GM23248 (cell line): Measurements from ENCODE around the gene FGF14. TPM values are rescaled to one million over a fixed set of nuclear protein-coding genes. Genes with fewer than 3 reads are reported as not detected.

ENCODE experiments used
- DNase-seq: peaks from one replicate; pipeline ENCODE4 v3.0.0-alpha.2; 2015
- H2AFZ ChIP-seq: fragments of 200-600 bp; sonication (generic); 2 replicates; pipeline ENCODE4 v1.6.1; 2016; ENCODE audit warnings: antibody characterized with exemption
- H3F3A ChIP-seq: fragments of 200-600 bp; sonication (generic); 2 replicates; pipeline ENCODE4 v1.6.1; 2016; ENCODE audit warnings: mild to moderate bottlenecking, antibody characterized with exemption, mixed run types; ENCODE audit not compliant: insufficient read depth
- H3K27ac ChIP-seq: fragments of 200-600 bp; sonication (generic); 2 replicates; pipeline ENCODE4 v1.5.1; 2016; ENCODE audit warnings: mild to moderate bottlenecking
- H3K27me3 ChIP-seq: fragments of 200-600 bp; sonication (generic); replicated peaks from 2 replicates; pipeline ENCODE4 v1.6.1; 2016; ENCODE audit warnings: mild to moderate bottlenecking; ENCODE audit not compliant: insufficient read depth
- H3K36me3 ChIP-seq: fragments of 200-600 bp; sonication (generic); 2 replicates; pipeline ENCODE4 v1.6.1; 2016; ENCODE audit warnings: low read depth, mild to moderate bottlenecking
- H3K4me1 ChIP-seq: fragments of 200-600 bp; sonication (generic); 2 replicates; pipeline ENCODE4 v1.6.1; 2016; ENCODE audit warnings: mild to moderate bottlenecking; ENCODE audit not compliant: insufficient read depth
- H3K4me2 ChIP-seq: fragments of 200-600 bp; sonication (generic); one replicate; pipeline ENCODE4 v1.6.1; 2016; ENCODE audit warnings: mild to moderate bottlenecking; ENCODE audit not compliant: unreplicated experiment
- H3K4me3 ChIP-seq: fragments of 200-600 bp; sonication (generic); 2 replicates; pipeline ENCODE4 v1.5.1; 2016; ENCODE audit warnings: mild to moderate bottlenecking
- H3K79me2 ChIP-seq: fragments of 200-600 bp; sonication (generic); 2 replicates; pipeline ENCODE4 v1.6.1; 2016; ENCODE audit warnings: mild to moderate bottlenecking; ENCODE audit not compliant: insufficient read depth
- H3K9ac ChIP-seq: fragments of 200-600 bp; sonication (generic); 2 replicates; pipeline ENCODE4 v1.6.1; 2016; ENCODE audit warnings: mild to moderate bottlenecking
- H3K9me2 ChIP-seq: fragments of 200-600 bp; sonication (generic); 2 replicates; pipeline ENCODE4 v1.6.1; 2016; ENCODE audit warnings: mixed run types, mild to moderate bottlenecking, moderate library complexity; ENCODE audit not compliant: insufficient read depth
- H3K9me3 ChIP-seq: fragments of 200-600 bp; sonication (generic); one replicate; pipeline ENCODE4 v1.6.1; 2017; ENCODE audit warnings: low read depth
- H4K20me1 ChIP-seq: fragments of 200-600 bp; sonication (generic); 2 replicates; pipeline ENCODE4 v1.6.0; 2016; ENCODE audit not compliant: insufficient read depth
- EZH2 ChIP-seq: fragments of 200-600 bp; sonication (generic); IDR thresholded peaks from 2 replicates; pipeline ENCODE4 v1.6.1; 2018; ENCODE audit warnings: antibody characterized with exemption, mild to moderate bottlenecking; ENCODE audit not compliant: insufficient read depth, poor library complexity, severe bottlenecking
- EZH2phosphoT487 ChIP-seq: fragments of 200-600 bp; sonication (generic); IDR thresholded peaks from 2 replicates; pipeline ENCODE4 v1.6.1; 2018; ENCODE audit warnings: antibody characterized with exemption, moderate library complexity, mild to moderate bottlenecking, low read depth; ENCODE audit not compliant: insufficient read depth
- WGBS, 2 experiments: methylation state at CpG; one replicate each; pipeline ENCODE4 v1.1.6; 2015 to 2017; ENCODE audit warnings: low lambda C conversion rate in 2 of 2, low coverage in 1 of 2; ENCODE audit errors: missing lambda C conversion rate in 2 of 2; 5-methylcytosine and 5-hydroxymethylcytosine counted together
- in situ Hi-C: fragments of 300-500 bp; cut with MboI; formaldehyde crosslinking; loops from 2 replicates; pipeline ENCODE4 v1.15.0; 2020
- polyA plus RNA-seq: library from polyadenylated mRNA; unstranded; fragments of >200 nt; fragmentation: Nextera tagmentation; extraction: Ambion mirVana; gene quantifications from 2 replicates; pipeline ENCODE4 v1.2.1, GENCODE V29; 2016
- total RNA-seq: library from RNA; depleted of rRNA; stranded (reverse); fragments of >200 nt; shearing (Covaris generic); gene quantifications from 2 replicates; pipeline ENCODE4 v1.2.3, GENCODE V29; 2014

The FGF14 gene
- total and polyA plus RNA-seq, 2 experiments from 2014 or later: 1.9 TPM; not detected in 1

- H3K27ac ChIP-seq: no peak overlapping the region
- no peaks in the 10 kb centered on the region for H3K4me1 ChIP-seq
- no peak for DNase-seq
- H2AFZ ChIP-seq: no peak overlapping the region
- in situ Hi-C loops: no loop called here
- no peaks in the 10 kb centered on the region for H3K27me3 ChIP-seq
- WGBS, 2 experiments: 62 to 64% methylated on average over 4 of the region's 4 CpGs
- no peak overlapping the region for H3K4me2 ChIP-seq
- H3F3A ChIP-seq: no peaks in the 10 kb centered on the region
- TF ChIP-seq EZH2: no peak
- TF ChIP-seq EZH2phosphoT487: no peak
- no peak overlapping the region for H3K9ac ChIP-seq
- H3K36me3 ChIP-seq: no peaks in the 10 kb centered on the region
- H3K4me3 ChIP-seq: no peak overlapping the region
- H3K9me3 ChIP-seq: no peaks in the 10 kb centered on the region
- H4K20me1 ChIP-seq: no peaks in the 10 kb centered on the region
- no peaks in the 10 kb centered on the region for H3K9me2 ChIP-seq
- no peaks in the 10 kb centered on the region for H3K79me2 ChIP-seq
Measured at GRCh38 chr13:101972191-101972590, 429.7 kb downstream of the FGF14 start.

- 18 to 20% methylated on average over 2 of the region's 2 CpGs for WGBS, 2 experiments
- no peak for DNase-seq
- no peaks in the 10 kb centered on the region for H3K9me3 ChIP-seq
- H3K9ac ChIP-seq: no peak overlapping the region
- in situ Hi-C loops: no loop called here
- H3K9me2 ChIP-seq: no peaks in the 10 kb centered on the region
- H3K4me1 ChIP-seq: no peaks in the 10 kb centered on the region
- H3K27me3 ChIP-seq: no peaks in the 10 kb centered on the region
- H4K20me1 ChIP-seq: no peaks in the 10 kb centered on the region
- no peaks in the 10 kb centered on the region for H3F3A ChIP-seq
- no peaks in the 10 kb centered on the region for H3K79me2 ChIP-seq
- no peak overlapping the region for H3K27ac ChIP-seq
- no peak overlapping the region for H3K4me3 ChIP-seq
- no peak overlapping the region for H3K4me2 ChIP-seq
- H3K36me3 ChIP-seq: no peaks in the 10 kb centered on the region
- no peak for TF ChIP-seq EZH2phosphoT487
- TF ChIP-seq EZH2: no peak
- H2AFZ ChIP-seq: no peak overlapping the region
Measured at GRCh38 chr13:101970341-101970740, 431.5 kb downstream of the FGF14 start.

GRCh38 chr13:101967781-101968180 is 434.1 kb downstream of the FGF14 start:
- H2AFZ ChIP-seq: no peak overlapping the region
- no peak overlapping the region for H3K27ac ChIP-seq
- no peaks in the 10 kb centered on the region for H3K79me2 ChIP-seq
- H3F3A ChIP-seq: no peaks in the 10 kb centered on the region
- no peak overlapping the region for H3K9ac ChIP-seq
- H3K4me3 ChIP-seq: no peak overlapping the region
- no peaks in the 10 kb centered on the region for H3K27me3 ChIP-seq
- no peak for TF ChIP-seq EZH2
- TF ChIP-seq EZH2phosphoT487: no peak
- no peaks in the 10 kb centered on the region for H3K36me3 ChIP-seq
- H3K9me2 ChIP-seq: no peaks in the 10 kb centered on the region
- H3K4me1 ChIP-seq: no peaks in the 10 kb centered on the region
- no peak overlapping the region for H3K4me2 ChIP-seq
- H4K20me1 ChIP-seq: no peaks in the 10 kb centered on the region
- in situ Hi-C loops: no loop called here
- H3K9me3 ChIP-seq: no peaks in the 10 kb centered on the region
- DNase-seq: peak; percentile 1

- H3K4me2 ChIP-seq: no peak overlapping the region
- H4K20me1 ChIP-seq: no peaks in the 10 kb centered on the region
- DNase-seq: no peak
- no peaks in the 10 kb centered on the region for H3K79me2 ChIP-seq
- H3F3A ChIP-seq: no peaks in the 10 kb centered on the region
- TF ChIP-seq EZH2phosphoT487: no peak
- TF ChIP-seq EZH2: no peak
- no peaks in the 10 kb centered on the region for H3K4me1 ChIP-seq
- no peak overlapping the region for H3K4me3 ChIP-seq
- no peaks in the 10 kb centered on the region for H3K9me3 ChIP-seq
- H3K9ac ChIP-seq: no peak overlapping the region
- H3K27me3 ChIP-seq: no peaks in the 10 kb centered on the region
- H3K9me2 ChIP-seq: no peaks in the 10 kb centered on the region
- no peaks in the 10 kb centered on the region for H3K36me3 ChIP-seq
- H3K27ac ChIP-seq: no peak overlapping the region
- no peak overlapping the region for H2AFZ ChIP-seq
- in situ Hi-C loops: no loop called here
Measured at GRCh38 chr13:101967216-101967615, 434.6 kb downstream of the FGF14 start.

- DNase-seq: no peak
- in situ Hi-C loops: no loop called here
- Histone ChIP-seq H3F3A (no peaks in the 10 kb centered on the region), H3K36me3 (no peaks in the 10 kb centered on the region), H2AFZ (no peak overlapping the region), H3K27ac (no peak overlapping the region), H3K9ac (no peak overlapping the region), H3K4me2 (no peak overlapping the region), H3K4me1 (no peaks in the 10 kb centered on the region), H3K9me2 (no peaks in the 10 kb centered on the region), H3K79me2 (no peaks in the 10 kb centered on the region), H3K4me3 (no peak overlapping the region), H3K27me3 (no peaks in the 10 kb centered on the region), H3K9me3 (no peaks in the 10 kb centered on the region), H4K20me1 (no peaks in the 10 kb centered on the region)
- WGBS, 2 experiments: 24 to 27% methylated on average over 5 of the region's 5 CpGs
- TF ChIP-seq EZH2phosphoT487 (no peak), EZH2 (no peak)
Measured at GRCh38 chr13:101965096-101965495, 436.8 kb downstream of the FGF14 start.
